A549 (cell line): ENCODE measurements around the gene NGFR.

Experiments used
- BHLHE40 ChIP-seq: IDR thresholded peaks from 2 replicates; pipeline ENCODE4 v1.6.1; 2012; ENCODE audit warnings: low read depth, low read length, inconsistent platforms
- CTCF ChIP-seq: fragments of >200 bp; sonication (Bioruptor Twin); formaldehyde crosslinking; IDR thresholded peaks from 3 replicates; pipeline ENCODE4 v1.5.1; 2016
- MAZ ChIP-seq: fragments of 150-350 bp; IDR thresholded peaks from 2 replicates; pipeline ENCODE4 v1.6.1; 2014; ENCODE audit warnings: antibody characterized with exemption, low read depth, low read length, borderline replicate concordance
- MYC ChIP-seq: IDR thresholded peaks from 2 replicates; pipeline ENCODE4 v1.6.1; 2012; ENCODE audit warnings: mild to moderate bottlenecking, inconsistent platforms, low read length, improper control_type of control experiment, borderline replicate concordance
- POLR2A ChIP-seq: IDR thresholded peaks from 2 replicates; pipeline ENCODE4 v1.6.1; 2012; ENCODE audit warnings: mild to moderate bottlenecking, low read length
- RFX5 ChIP-seq: fragments of 450-650 bp; IDR thresholded peaks from 2 replicates; pipeline ENCODE4 v1.7.1; 2014; ENCODE audit warnings: antibody characterized with exemption, mild to moderate bottlenecking, moderate library complexity
- SMC3 ChIP-seq: fragments of >200 bp; sonication (Bioruptor Twin); formaldehyde crosslinking; IDR thresholded peaks from 3 replicates; pipeline ENCODE4 v1.6.1; 2018; ENCODE audit warnings: inconsistent platforms

GRCh38 chr17:49521088-49521450, 26.0 kb downstream of the NGFR start:
- TF ChIP-seq BHLHE40 (no peak), POLR2A (no peak), MAZ (no peak), CTCF (no peak), MYC (no peak), SMC3 (no peak), RFX5 (no peak)
